ENCODE data around the gene MRPS18C.

Gene MRPS18C

DNA sequence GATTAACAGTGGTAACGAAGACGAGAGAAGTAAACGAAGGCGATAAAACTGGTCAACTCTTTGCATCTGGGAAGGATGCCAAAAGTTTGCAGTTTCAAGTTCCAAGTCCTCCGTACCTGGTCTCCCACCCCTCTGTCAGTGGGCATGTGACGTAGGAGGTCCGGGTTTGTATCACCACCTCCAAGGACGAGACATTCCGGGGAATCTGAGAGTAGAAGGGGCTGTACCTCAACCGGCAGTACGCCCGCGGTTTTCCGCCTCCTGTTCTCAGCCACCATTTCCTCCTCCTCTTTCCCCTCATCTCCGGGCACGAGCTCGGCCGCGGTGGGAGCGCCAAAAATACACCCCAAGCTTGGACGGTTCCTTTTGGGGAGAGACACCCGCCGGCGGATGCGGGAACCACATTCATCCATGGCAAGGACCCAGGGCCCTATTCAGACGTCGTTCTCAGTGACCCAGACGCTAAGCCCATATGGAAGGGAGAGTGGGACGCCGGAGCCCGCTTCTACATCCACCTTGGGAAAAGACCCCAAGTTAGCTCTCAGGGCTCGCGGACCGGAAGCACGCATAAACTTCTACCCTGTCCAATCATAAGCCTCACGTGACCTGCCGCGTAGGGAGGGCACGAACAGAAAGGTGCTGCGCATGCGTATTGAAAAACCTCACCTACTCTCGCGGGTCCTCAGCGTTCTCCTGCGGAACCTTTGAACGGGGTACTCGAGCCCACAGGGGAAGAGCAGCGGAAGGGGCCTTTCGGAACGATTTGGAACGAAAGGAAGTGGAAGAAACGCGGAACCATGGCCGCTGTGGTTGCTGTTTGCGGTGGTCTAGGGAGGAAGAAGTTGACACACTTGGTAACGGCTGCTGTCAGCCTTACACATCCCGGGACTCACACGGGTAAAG, at the start of gene MRPS18C, which contains the start of gene HELQ:
MRPS18C (plus strand) TSS at position 778 of the 903 bp plus-strand sequence; CDS start at position 798, 20 bp downstream.
HELQ (minus strand) TSS at position 543 of the 903 bp plus-strand sequence; CDS start at position 413, 130 bp downstream.
- TF ChIP-seq, protein P1, sequence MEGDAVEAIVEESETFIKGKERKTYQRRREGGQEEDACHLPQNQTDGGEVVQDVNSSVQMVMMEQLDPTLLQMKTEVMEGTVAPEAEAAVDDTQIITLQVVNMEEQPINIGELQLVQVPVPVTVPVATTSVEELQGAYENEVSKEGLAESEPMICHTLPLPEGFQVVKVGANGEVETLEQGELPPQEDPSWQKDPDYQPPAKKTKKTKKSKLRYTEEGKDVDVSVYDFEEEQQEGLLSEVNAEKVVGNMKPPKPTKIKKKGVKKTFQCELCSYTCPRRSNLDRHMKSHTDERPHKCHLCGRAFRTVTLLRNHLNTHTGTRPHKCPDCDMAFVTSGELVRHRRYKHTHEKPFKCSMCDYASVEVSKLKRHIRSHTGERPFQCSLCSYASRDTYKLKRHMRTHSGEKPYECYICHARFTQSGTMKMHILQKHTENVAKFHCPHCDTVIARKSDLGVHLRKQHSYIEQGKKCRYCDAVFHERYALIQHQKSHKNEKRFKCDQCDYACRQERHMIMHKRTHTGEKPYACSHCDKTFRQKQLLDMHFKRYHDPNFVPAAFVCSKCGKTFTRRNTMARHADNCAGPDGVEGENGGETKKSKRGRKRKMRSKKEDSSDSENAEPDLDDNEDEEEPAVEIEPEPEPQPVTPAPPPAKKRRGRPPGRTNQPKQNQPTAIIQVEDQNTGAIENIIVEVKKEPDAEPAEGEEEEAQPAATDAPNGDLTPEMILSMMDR (conservative IDR thresholded peaks at IDR 0.05; ENCODE audit: low read depth), result 0 out of 2 replicates have a peak, but pooled peaks have one; percentile 7
- POLR2A ChIA-PET (ENCODE audit: low non-redundant PET), result interaction anchor here (0.7 kb wide), 1 partner anchor 98 kb away, joined by 3 read pairs; no protein-coding TSS in a partner anchor

DNA sequence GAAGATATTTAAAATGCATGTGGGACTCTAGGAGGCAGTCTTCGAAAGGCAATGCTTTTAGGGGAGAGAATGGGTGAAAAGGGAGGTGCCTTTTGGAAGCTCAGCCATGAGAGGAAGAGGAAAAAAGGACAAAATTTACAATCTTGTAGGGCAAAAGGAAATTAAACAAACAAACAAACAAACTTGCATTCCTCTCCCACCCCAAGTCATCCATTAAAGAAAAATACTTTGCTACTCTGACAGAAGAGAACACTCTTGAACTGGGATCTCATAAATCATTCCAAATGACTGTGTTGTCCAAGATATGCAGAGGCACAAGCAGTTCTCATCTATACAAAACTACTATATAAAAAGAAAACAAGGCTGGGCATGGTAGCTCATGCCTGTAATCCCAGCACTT, 47.0 kb upstream of the MRPS18C start:
- TF ChIP-seq, protein P1 (conservative IDR thresholded peaks at IDR 0.05; ENCODE audit: low read depth), result no peak
- ChIA-PET POLR2A (ENCODE audit: low non-redundant PET) (no interaction called here), CTCF (interaction anchor here (0.5 kb wide), 1 partner anchor 10 kb away, joined by 5 read pairs; no protein-coding TSS in a partner anchor)
- no peak for DNase-seq (ENCODE audit: low spot score)
- H3K27ac ChIP-seq, result no peak overlapping the region

More for the DNA sequence above, at the start of gene MRPS18C, which contains the start of gene HELQ:
- peak within 1 kb of the TSS; percentile 91 for H3K27ac ChIP-seq
- CTCF ChIA-PET, result interaction anchor here (1.0 to 1.4 kb wide), 2 partner anchors 91 to 171 kb away, joined by 3 to 6 read pairs; partner anchors contain the start of gene COQ2
- DNase-seq (ENCODE audit: low spot score), result peak; percentile 99

DNA sequence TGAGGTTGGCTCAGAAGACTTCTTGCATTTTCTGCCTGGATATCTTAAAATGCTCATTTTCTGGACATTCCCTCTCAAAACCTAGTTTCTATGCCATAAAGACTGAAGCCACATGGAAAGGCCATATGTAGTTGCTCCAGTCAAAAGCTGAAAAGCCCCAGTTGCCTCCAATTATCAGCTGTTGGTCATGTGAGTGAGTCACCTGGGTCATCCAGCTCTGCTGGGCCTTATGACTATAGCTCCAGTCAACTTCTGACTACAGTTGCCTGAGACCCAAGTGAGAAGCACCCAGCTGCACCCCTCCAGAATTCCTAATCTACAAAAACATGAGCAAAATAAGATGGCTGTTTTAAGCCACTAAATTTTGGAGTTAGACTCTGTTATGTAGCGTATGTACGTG, 42.2 kb upstream of the MRPS18C start:
- DNase-seq (ENCODE audit: low spot score), result no peak

DNA sequence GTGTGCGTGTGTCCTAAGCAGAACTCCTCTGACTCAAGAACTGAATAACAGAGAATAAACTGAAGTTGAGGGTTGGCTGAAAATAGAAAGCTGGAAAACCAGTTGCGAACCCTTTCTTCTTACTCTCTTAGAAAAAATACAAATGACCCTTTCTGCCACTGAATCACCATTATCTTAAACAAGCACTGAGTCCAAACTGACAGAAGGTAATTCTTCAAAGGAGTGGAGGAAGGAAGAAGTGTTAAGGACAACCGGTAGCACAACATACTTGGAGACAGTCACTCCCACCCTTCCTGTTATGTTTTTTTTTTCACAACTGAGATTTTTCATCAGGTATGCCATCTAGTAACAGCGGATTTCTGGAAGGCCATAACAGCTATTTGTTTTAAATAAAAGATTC, 38.3 kb upstream of the MRPS18C start:
- DNase-seq (ENCODE audit: low spot score), result no peak
- no peak overlapping the region for H3K27ac ChIP-seq
- TF ChIP-seq, protein P1 (conservative IDR thresholded peaks at IDR 0.05; ENCODE audit: low read depth), result no peak
- CTCF ChIA-PET, result no interaction called here
- POLR2A ChIA-PET (ENCODE audit: low non-redundant PET), result no interaction called here

More for the DNA sequence above, 42.2 kb upstream of the MRPS18C start:
- TF ChIP-seq, protein P1 (conservative IDR thresholded peaks at IDR 0.05; ENCODE audit: low read depth), result no peak
- ChIA-PET POLR2A (ENCODE audit: low non-redundant PET) (no interaction called here), CTCF (interaction anchor here (0.6 kb wide), 1 partner anchor 1872 kb away, joined by 3 read pairs; no protein-coding TSS in a partner anchor)
- no peak overlapping the region for H3K27ac ChIP-seq

DNA sequence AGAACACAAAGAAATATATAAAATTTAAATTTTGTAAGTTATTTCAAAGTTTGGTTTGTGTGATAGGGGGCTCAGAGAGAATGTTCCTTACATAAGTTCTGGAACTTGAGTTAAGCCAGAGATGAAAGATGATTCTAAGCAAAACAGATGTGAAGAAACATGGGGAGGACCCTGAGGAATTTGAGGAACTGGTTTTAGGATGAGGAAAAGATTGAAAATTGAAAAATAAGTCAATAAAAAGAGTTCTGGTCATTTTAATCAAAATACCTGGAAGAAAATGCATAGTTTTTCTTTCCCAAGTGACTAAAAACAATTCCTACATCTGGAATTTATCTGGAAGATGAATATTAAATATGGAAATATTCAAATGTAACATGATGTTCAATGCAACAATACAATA, 37.6 kb upstream of the MRPS18C start:
- CTCF ChIA-PET, result interaction anchor here (0.9 to 1.0 kb wide), 2 partner anchors 10 to 19 kb away, joined by 3 to 6 read pairs; no protein-coding TSS in a partner anchor
- no peak for DNase-seq (ENCODE audit: low spot score)
- no peak overlapping the region for H3K27ac ChIP-seq
- TF ChIP-seq, protein P1 (conservative IDR thresholded peaks at IDR 0.05; ENCODE audit: low read depth), result no peak
- POLR2A ChIA-PET (ENCODE audit: low non-redundant PET), result no interaction called here

DNA sequence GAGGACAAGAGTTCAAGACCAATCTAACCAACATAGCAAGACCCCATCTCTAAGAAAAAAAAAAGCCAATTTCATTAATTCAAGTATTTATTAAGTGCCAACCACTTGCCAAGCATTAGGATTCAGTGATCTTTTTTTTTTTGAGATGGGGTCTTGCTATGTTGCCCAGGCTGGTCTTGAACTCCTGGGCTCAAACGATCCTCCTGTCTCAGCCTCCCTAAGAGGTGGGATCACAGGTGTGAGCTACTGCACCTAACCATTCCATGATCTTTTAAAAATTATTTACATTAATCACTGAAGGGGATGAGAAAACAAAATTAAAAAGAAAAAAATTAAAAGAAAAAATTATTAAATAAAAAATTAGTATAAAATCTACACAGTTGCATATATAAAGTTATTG, 24.7 kb upstream of the MRPS18C start:
- ChIA-PET CTCF (no interaction called here), POLR2A (ENCODE audit: low non-redundant PET) (no interaction called here)
- TF ChIP-seq, protein P1 (conservative IDR thresholded peaks at IDR 0.05; ENCODE audit: low read depth), result no peak
- no peak for DNase-seq (ENCODE audit: low spot score)
- H3K27ac ChIP-seq, result no peak overlapping the region

Measured in RWPE1 (cell line).